Left lobe of liver (tissue), 2 donors: ENCODE data around the gene SHROOM3. TPM values are rescaled to one million over a fixed set of nuclear protein-coding genes. Genes with fewer than 3 reads are reported as not detected.

Source experiments
- ATAC-seq: fragments of 200-7000 bp; cut with Tn5 transposase; one replicate; pipeline ENCODE4 v1.9.1; 2020; ENCODE audit warnings: mild to moderate bottlenecking, moderate library complexity
- DNase-seq: peaks from one replicate; pipeline ENCODE4 v3.0.0-alpha.2; 2020; ENCODE audit warnings: low spot score
- total RNA-seq: library from RNA; stranded (reverse); gene quantifications from one replicate; pipeline ENCODE4 v1.2.1, GENCODE V29; 2021
- donor health status: DM: no; HTN: no; CAD: no; lungs with moderate emphysema.
- donor health status: DM: no; HTN: yes; CAD: no.

SHROOM3 gene
- total RNA-seq, 1 donor from 2014 or later: 39.9 TPM

GRCh38 chr4:76562836-76563453, 127.9 kb downstream of the SHROOM3 start:
- no peak for DNase-seq
- no peak for ATAC-seq

GRCh38 chr4:76563454-76564122, 128.6 kb downstream of the SHROOM3 start:
- no peak for DNase-seq
- peak; percentile 75 for ATAC-seq

- DNase-seq (no peak), ATAC-seq (no peak)
Measured at GRCh38 chr4:76564123-76564915, 129.3 kb downstream of the SHROOM3 start.

GRCh38 chr4:76568262-76568661, 133.2 kb downstream of the SHROOM3 start:
- no peak for DNase-seq
- no peak for ATAC-seq

- DNase-seq: no peak
Measured at GRCh38 chr4:76569225-76569624, 134.2 kb downstream of the SHROOM3 start.

GRCh38 chr4:76569706-76570105, 134.7 kb downstream of the SHROOM3 start:
- DNase-seq (no peak), ATAC-seq (no peak)

More at GRCh38 chr4:76569225-76569624, 134.2 kb downstream of the SHROOM3 start:
- peak; percentile 24 for ATAC-seq

- peak; percentile 69 for ATAC-seq
- DNase-seq: peak; percentile 69
Measured at GRCh38 chr4:76570141-76570973, 135.3 kb downstream of the SHROOM3 start.

- DNase-seq (no peak), ATAC-seq (peak; percentile 73)
Measured at GRCh38 chr4:76571274-76571673, 136.2 kb downstream of the SHROOM3 start.

GRCh38 chr4:76572224-76572623, 137.2 kb downstream of the SHROOM3 start:
- DNase-seq (no peak), ATAC-seq (no peak)

- ATAC-seq (peak; percentile 76), DNase-seq (no peak)
Measured at GRCh38 chr4:76576824-76577223, 141.8 kb downstream of the SHROOM3 start.

- DNase-seq (no peak), ATAC-seq (no peak)
Measured at GRCh38 chr4:76578002-76578560, 143.1 kb downstream of the SHROOM3 start.

- DNase-seq (no peak), ATAC-seq (peak; percentile 14)
Measured at GRCh38 chr4:76579596-76580375, 144.8 kb downstream of the SHROOM3 start.

- DNase-seq (no peak), ATAC-seq (no peak)
Measured at GRCh38 chr4:76581077-76581962, 146.3 kb downstream of the SHROOM3 start.

GRCh38 chr4:76582074-76582816, 147.2 kb downstream of the SHROOM3 start:
- ATAC-seq (no peak), DNase-seq (no peak)

GRCh38 chr4:76582817-76583087, 147.7 kb downstream of the SHROOM3 start:
- no peak for ATAC-seq

GRCh38 chr4:76584241-76585152, 149.5 kb downstream of the SHROOM3 start:
- DNase-seq (no peak), ATAC-seq (no peak)

More at GRCh38 chr4:76582817-76583087, 147.7 kb downstream of the SHROOM3 start:
- no peak for DNase-seq

- ATAC-seq (peak; percentile 8), DNase-seq (no peak)
Measured at GRCh38 chr4:76585272-76585671, 150.2 kb downstream of the SHROOM3 start.
